ENCODE results near the gene FGD1. TPM values are rescaled to one million over a fixed set of nuclear protein-coding genes. Genes with fewer than 3 reads are reported as not detected.
"Not testable (repeated sequence)": the region's sequence is repeated elsewhere in the genome, so short reads cannot be mapped to it uniquely, and the experiment has no call there.

FGD1 gene
- total RNA-seq: 1 to 10 TPM in 1 of 6 experiments, under 1 TPM in 5; 0.51 to 1.4 (median 0.77) TPM
- long read RNA-seq: 0 reads

DNA sequence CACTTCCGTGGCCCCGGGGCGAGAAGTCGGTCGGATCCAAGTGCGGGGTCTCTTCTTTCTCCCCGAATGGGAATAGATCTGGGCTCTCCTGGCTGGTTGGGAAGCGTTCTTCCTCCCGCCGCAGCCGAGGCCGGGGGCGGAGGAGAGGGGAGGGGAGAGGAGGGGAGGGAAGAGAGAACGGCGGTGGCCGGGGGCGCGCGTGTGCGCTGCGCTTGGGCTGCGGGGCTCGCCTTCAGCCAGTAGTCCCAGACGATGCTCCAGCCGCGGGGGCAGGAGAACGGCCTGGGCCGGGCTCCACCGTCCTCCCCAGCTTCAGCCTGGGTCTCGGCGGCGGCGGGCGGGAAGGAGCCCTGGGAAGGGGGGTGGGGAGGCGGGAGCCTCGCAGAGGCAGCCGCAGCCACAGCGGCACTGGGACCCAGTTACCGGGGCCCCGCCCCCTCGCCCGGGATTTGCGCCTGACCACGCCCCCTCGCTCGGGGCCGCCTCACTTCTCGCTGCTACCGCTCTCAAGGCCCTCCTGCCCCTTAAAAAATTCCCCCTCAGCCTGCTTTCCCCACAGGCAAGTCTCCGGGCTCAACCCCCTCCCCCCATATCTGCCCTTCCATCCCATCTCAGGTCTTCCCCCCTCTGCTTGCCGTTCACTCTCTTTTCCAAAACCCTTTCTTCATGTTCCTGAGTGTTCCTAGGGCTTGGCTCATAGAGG is at the start of gene FGD1:
Gene FGD1, minus strand, starts transcription at position 421 of the 703 bp plus-strand sequence. CDS start 802 bp downstream, outside the sequence.
- no peaks in the 10 kb centered on the region for H3K9me3 ChIP-seq
- H3K36me3 ChIP-seq: no peaks in the 10 kb centered on the region
- no peak for TF ChIP-seq POLR2A (IDR thresholded peaks at IDR 0.05)
- peak; percentile 87 to 96 (median 92) for ATAC-seq
- 30% methylated on average over 3 of the region's 51 CpGs for WGBS (ENCODE audit: insufficient coverage, low coverage, low lambda C conversion rate, missing lambda C conversion rate)
- H3K27me3 ChIP-seq: no peaks in the 10 kb centered on the region
- DNase-seq: peak; percentile 61 to 72 (median 66)
- H3K4me1 ChIP-seq: no peaks in the 10 kb centered on the region
- intact Hi-C loops (cut with DNase I): no loop called here
- peak within 1 kb of the TSS; percentile 42 to 54 (median 44) for H3K4me3 ChIP-seq
- H3K27ac ChIP-seq: no peak within 1 kb of the TSS

DNA sequence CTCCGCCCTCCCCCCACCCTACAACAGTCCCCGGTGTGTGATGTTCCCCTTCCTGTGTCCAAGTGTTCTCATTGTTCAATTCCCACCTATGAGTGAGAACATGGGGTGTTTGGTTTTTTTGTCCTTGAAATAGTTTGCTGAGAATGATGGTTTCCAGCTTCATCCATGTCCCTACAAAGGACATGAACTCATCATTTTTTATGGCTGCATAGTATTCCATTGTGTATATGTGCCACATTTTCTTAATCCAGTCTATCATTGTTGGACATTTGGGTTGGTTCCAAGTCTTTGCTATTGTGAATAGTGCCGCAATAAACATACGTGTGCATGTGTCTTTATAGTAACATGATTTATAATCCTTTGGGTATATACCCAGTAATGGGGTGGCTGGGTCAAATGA is 46.2 kb upstream of the FGD1 start:
- H3K4me1 ChIP-seq; H3K27ac ChIP-seq; DNase-seq; intact Hi-C loops (cut with DNase I); H3K4me3 ChIP-seq; ATAC-seq; H3K9me3 ChIP-seq; H3K27me3 ChIP-seq: not testable (repeated sequence)
- WGBS (ENCODE audit: insufficient coverage, low coverage, low lambda C conversion rate, missing lambda C conversion rate): 40% methylated on average over 2 of the region's 4 CpGs
- H3K36me3 ChIP-seq: peaks cover 0 to 60% (median 6%) of the 10 kb centered on the region in 4 donors

DNA sequence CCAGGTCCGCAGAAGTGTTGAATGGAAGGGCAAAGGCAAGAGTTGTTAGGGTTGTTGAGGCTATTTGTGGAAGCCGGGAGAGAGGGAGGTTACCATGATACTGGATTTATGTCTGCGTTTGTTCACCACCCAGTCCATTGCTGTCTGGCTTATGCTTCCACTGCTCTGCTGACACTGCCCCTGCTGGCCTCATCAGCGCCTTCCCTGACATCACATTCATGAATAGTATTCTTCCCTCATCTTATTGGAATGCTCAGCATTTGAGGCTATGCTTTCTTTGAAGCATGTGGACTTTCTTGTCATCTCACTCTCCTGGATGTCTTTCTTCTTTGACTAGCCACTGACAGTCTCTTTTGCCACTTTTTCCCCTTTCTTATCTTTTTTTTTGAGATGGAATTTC is 44.3 kb upstream of the FGD1 start:
- DNase-seq (no peak), ATAC-seq (peak in 1 of 4 donors; percentile 20)
- TF ChIP-seq, protein P1, sequence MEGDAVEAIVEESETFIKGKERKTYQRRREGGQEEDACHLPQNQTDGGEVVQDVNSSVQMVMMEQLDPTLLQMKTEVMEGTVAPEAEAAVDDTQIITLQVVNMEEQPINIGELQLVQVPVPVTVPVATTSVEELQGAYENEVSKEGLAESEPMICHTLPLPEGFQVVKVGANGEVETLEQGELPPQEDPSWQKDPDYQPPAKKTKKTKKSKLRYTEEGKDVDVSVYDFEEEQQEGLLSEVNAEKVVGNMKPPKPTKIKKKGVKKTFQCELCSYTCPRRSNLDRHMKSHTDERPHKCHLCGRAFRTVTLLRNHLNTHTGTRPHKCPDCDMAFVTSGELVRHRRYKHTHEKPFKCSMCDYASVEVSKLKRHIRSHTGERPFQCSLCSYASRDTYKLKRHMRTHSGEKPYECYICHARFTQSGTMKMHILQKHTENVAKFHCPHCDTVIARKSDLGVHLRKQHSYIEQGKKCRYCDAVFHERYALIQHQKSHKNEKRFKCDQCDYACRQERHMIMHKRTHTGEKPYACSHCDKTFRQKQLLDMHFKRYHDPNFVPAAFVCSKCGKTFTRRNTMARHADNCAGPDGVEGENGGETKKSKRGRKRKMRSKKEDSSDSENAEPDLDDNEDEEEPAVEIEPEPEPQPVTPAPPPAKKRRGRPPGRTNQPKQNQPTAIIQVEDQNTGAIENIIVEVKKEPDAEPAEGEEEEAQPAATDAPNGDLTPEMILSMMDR (IDR thresholded peaks at IDR 0.05): no peak
- no peak for TF ChIP-seq POLR2A (IDR thresholded peaks at IDR 0.05)
- WGBS (ENCODE audit: insufficient coverage, low coverage, low lambda C conversion rate, missing lambda C conversion rate): 70% methylated on average over 3 of the region's 4 CpGs
- Histone ChIP-seq H3K36me3 (peaks cover 0 to 50% (median 3%) of the 10 kb centered on the region in 4 donors), H3K9me3 (no peaks in the 10 kb centered on the region), H3K27me3 (no peaks in the 10 kb centered on the region), H3K27ac (no peak overlapping the region), H3K4me1 (no peaks in the 10 kb centered on the region), H3K4me3 (no peak overlapping the region)
- intact Hi-C loops (cut with DNase I): no loop called here

DNA sequence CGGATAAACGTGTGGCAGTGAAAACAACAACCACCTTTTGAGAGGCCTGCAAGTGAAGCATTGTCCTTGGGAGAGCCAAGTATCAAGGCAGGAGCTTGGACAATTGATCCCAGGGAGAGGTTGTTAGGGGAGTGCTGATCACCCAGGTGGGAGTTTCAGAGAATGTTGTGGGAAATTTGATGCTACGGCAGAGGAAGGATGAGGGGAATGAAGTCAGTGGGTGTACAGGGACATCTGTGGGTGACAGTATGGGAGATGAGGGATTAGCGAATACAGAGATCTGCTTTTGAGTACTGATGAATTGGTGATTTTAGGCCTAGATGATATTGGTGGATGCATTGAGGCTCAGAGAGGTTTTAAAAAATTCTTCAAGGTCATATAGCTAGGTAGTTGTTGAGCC is 38.2 kb upstream of the FGD1 start:
- H3K36me3 ChIP-seq: peaks cover 0 to 13% (median 0%) of the 10 kb centered on the region in 4 donors
- ATAC-seq (no peak), DNase-seq (no peak)
- H3K4me1 ChIP-seq: peaks cover 0 to 3% (median 0%) of the 10 kb centered on the region in 4 donors
- TF ChIP-seq POLR2A (IDR thresholded peaks at IDR 0.05): no peak
- TF ChIP-seq, protein P1 (IDR thresholded peaks at IDR 0.05): no peak
- no peaks in the 10 kb centered on the region for H3K27me3 ChIP-seq
- H3K4me3 ChIP-seq: no peak overlapping the region
- WGBS (ENCODE audit: insufficient coverage, low coverage, low lambda C conversion rate, missing lambda C conversion rate): 75% methylated on average over 4 of the region's 4 CpGs
- no peak overlapping the region for H3K27ac ChIP-seq
- intact Hi-C loops (cut with DNase I): no loop called here
- H3K9me3 ChIP-seq: no peaks in the 10 kb centered on the region

DNA sequence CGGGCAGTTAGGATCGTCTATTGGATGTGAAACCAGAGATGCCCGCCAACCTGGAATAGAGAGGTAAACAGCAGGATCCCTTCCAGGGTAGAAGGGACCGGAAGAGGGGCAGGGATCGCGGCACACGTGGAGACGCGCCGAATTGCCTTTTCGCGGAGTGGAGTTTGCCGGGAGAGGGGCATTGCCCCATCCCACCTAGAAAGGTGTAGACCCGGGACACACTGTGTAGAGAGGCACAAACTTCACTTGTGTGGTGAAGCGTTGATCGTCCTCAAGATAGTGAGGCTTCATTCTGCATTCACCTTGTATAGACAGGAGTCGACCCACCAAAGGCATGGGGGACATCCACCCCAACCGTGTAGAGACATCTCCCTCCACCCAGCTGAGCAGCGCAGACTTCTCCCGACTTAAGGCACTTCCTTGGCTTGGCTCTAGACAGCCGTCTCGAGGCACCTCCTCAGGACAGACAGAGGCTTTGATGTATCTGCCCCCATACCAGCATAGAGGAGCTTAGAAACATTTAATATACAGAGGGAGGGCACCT is 34.4 kb upstream of the FGD1 start:
- peak; percentile 40 to 55 (median 48) for ATAC-seq
- TF ChIP-seq, protein P1 (IDR thresholded peaks at IDR 0.05): no peak
- TF ChIP-seq POLR2A (IDR thresholded peaks at IDR 0.05): no peak
- Histone ChIP-seq H3K27me3 (no peaks in the 10 kb centered on the region), H3K9me3 (no peaks in the 10 kb centered on the region), H3K4me3 (peak overlapping the region; percentile 49 to 71 (median 68)), H3K4me1 (peaks cover 0 to 3% (median 0%) of the 10 kb centered on the region in 4 donors), H3K36me3 (no peaks in the 10 kb centered on the region), H3K27ac (peak overlapping the region; percentile 21 to 63 (median 36))
- intact Hi-C loops (cut with DNase I): no loop called here
- 39% methylated on average over 9 of the region's 22 CpGs for WGBS (ENCODE audit: insufficient coverage, low coverage, low lambda C conversion rate, missing lambda C conversion rate)
- no peak for DNase-seq
